K562 (cell line): Measurements from ENCODE around the gene ILKAP. TPM values are rescaled to one million over a fixed set of nuclear protein-coding genes. Genes with fewer than 3 reads are reported as not detected.

Experiments used
- ATAC-seq: fragments of 200-7000 bp; cut with Tn5 transposase; 3 replicates; pipeline ENCODE4 v1.9.1; 2020; ENCODE audit warnings: moderate library complexity
- BruUV-seq: library from RNA; stranded (reverse); fragments of 400-500 nt; replicated peaks from 2 replicates; lab custom pipeline; 2021; lab: Mats Ljungman, UMichigan
- CTCF ChIA-PET: fragments of 300-600 bp; formaldehyde crosslinking; extraction: SDS; loops from one replicate; lab custom pipeline; 2021; ENCODE audit warnings: low intra/inter-chr PET ratio; lab: Yijun Ruan, JAX
- POLR2A ChIA-PET: fragments of 300-600, 350-650 bp; sonication (Branson Sonifier 250); formaldehyde crosslinking; extraction: SDS; loops from one replicate; lab custom pipeline; 2021; ENCODE audit warnings: antibody characterized with exemption, inconsistent platforms; lab: Yijun Ruan, JAX
- DNase-seq, 4 experiments: peaks; one replicate each; pipeline versions ENCODE4 v3.0.0 to v3.0.0-alpha.2; 2011 to 2018; ENCODE audit warnings: low spot score in 3 of 4, mixed read lengths in 3 of 4; ENCODE audit errors: extremely low read depth in 1 of 4
- FAIRE-seq: peaks from 2 replicates; lab custom pipeline; 2011; peaks lifted over from hg19 to GRCh38; lab: Jason Lieb, UNC
- H2AFZ ChIP-seq: 2 replicates; pipeline ENCODE4 v1.6.0; 2011; ENCODE audit warnings: low read depth, low read length, control low read depth, inconsistent platforms
- H3K27ac ChIP-seq: fragments of 200-600 bp; 3 replicates; pipeline ENCODE4 v1.8.0; 2011; ENCODE audit warnings: low read depth, mild to moderate bottlenecking, control low read depth, inconsistent platforms, low read length, moderate library complexity, mixed read lengths; ENCODE audit errors: extremely low read depth
- H3K27me3 ChIP-seq, 2 experiments: fragments of 300-600 bp in 1 of 2; 2 replicates in 1 of 2; 3 replicates in 1 of 2; pipeline versions ENCODE4 v1.6.0 to v1.8.0; 2011; ENCODE audit warnings: inconsistent platforms in 2 of 2, low read length in 2 of 2, mild to moderate bottlenecking in 1 of 2, mixed read lengths in 1 of 2, moderate library complexity in 1 of 2; ENCODE audit not compliant: control insufficient read depth in 2 of 2, insufficient read depth in 2 of 2
- H3K36me3 ChIP-seq: fragments of 300-600 bp; 3 replicates; pipeline ENCODE4 v1.8.0; 2011; ENCODE audit warnings: mild to moderate bottlenecking, low read length, inconsistent platforms; ENCODE audit not compliant: control insufficient read depth, insufficient read depth
- H3K4me1 ChIP-seq, 2 experiments: fragments of 200-600 bp in 1 of 2; replicated peaks in 1 of 2; 2 replicates in 1 of 2; 3 replicates in 1 of 2; pipeline versions ENCODE4 v1.5.1 to v1.8.0; 2011; ENCODE audit warnings: inconsistent platforms in 2 of 2, low read length in 2 of 2, mild to moderate bottlenecking in 1 of 2, mixed read lengths in 1 of 2, moderate library complexity in 1 of 2; ENCODE audit not compliant: control insufficient read depth in 2 of 2, insufficient read depth in 2 of 2
- H3K4me2 ChIP-seq: 2 replicates; pipeline ENCODE4 v1.6.1; 2011; ENCODE audit warnings: low read length, control low read depth, inconsistent platforms, mixed read lengths; ENCODE audit not compliant: insufficient read depth
- H3K4me3 ChIP-seq: fragments of 200-600 bp; sonication (generic), shearing (Covaris generic); 2 replicates; pipeline ENCODE4 v1.5.1; 2016; ENCODE audit warnings: control low read depth, inconsistent platforms
- H3K79me2 ChIP-seq: fragments of 200-600 bp; 3 replicates; pipeline ENCODE4 v1.8.0; 2011; ENCODE audit warnings: low read length, inconsistent platforms; ENCODE audit not compliant: control insufficient read depth, insufficient read depth
- H3K9ac ChIP-seq, 2 experiments: 2 replicates each; pipeline versions ENCODE4 v1.6.0 to v1.6.1; 2011; ENCODE audit warnings: low read depth in 2 of 2, low read length in 2 of 2, control low read depth in 1 of 2, inconsistent platforms in 1 of 2, mild to moderate bottlenecking in 1 of 2, mixed read lengths in 1 of 2; ENCODE audit not compliant: insufficient read depth in 1 of 2
- H3K9me1 ChIP-seq: one replicate; pipeline ENCODE4 v1.6.0; 2011; ENCODE audit warnings: inconsistent platforms, mild to moderate bottlenecking, low read length, moderate library complexity; ENCODE audit not compliant: control insufficient read depth, insufficient read depth
- H3K9me3 ChIP-seq: replicated peaks from 2 replicates; pipeline ENCODE4 v1.5.1; 2011; ENCODE audit warnings: low read depth, low read length, inconsistent platforms; ENCODE audit not compliant: control insufficient read depth, insufficient read depth
- H4K20me1 ChIP-seq: replicated peaks from 2 replicates; pipeline ENCODE4 v1.6.1; 2011; ENCODE audit warnings: low read length, inconsistent platforms, mixed read lengths; ENCODE audit not compliant: control insufficient read depth, insufficient read depth
- EHMT2 ChIP-seq: fragments of 450-650 bp; IDR thresholded peaks from 2 replicates; pipeline ENCODE4 v1.6.1; 2018; ENCODE audit warnings: antibody characterized with exemption
- MEIS2 ChIP-seq: fragments of 450-650 bp; IDR thresholded peaks from 2 replicates; pipeline ENCODE4 v1.6.1; 2014; ENCODE audit warnings: mild to moderate bottlenecking; ENCODE audit not compliant: partially characterized antibody
- NELFE ChIP-seq: IDR thresholded peaks from 2 replicates; pipeline ENCODE4 v1.6.1; 2011; ENCODE audit warnings: mild to moderate bottlenecking; ENCODE audit not compliant: insufficient read depth, insufficient read length
- NR2C1 ChIP-seq, 2 experiments: fragments of 450-650 bp; IDR thresholded peaks; 2 replicates each; pipeline ENCODE4 v1.6.1; 2017; ENCODE audit warnings: mild to moderate bottlenecking in 2 of 2, antibody characterized with exemption in 1 of 2, inconsistent platforms in 1 of 2, missing compliant biosample characterization in 1 of 2, missing genetic modification characterization in 1 of 2
- POLR2A ChIP-seq: fragments of 450-650 bp; conservative IDR thresholded peaks from 2 replicates; pipeline ENCODE4 v1.6.1; 2016
- POLR2G ChIP-seq: fragments of 200-400 bp; formaldehyde crosslinking; IDR thresholded peaks from 2 replicates; pipeline ENCODE4 v1.6.1; 2017; ENCODE audit warnings: low read depth, mild to moderate bottlenecking, antibody characterized with exemption, low read length, moderate library complexity
- SPI1 ChIP-seq: IDR thresholded peaks from 2 replicates; pipeline ENCODE4 v1.6.1; 2011; ENCODE audit warnings: low read depth, low read length, control low read depth, borderline replicate concordance
- SRSF7 ChIP-seq: fragments of 200-400 bp; formaldehyde crosslinking; optimal IDR thresholded peaks from 2 replicates; pipeline ENCODE3; 2017; ENCODE audit warnings: mild to moderate bottlenecking, low read depth, low read length
- ZBTB7A ChIP-seq: IDR thresholded peaks from 2 replicates; pipeline ENCODE4 v1.6.1; 2011; ENCODE audit warnings: low read depth, mild to moderate bottlenecking, low read length, moderate library complexity, borderline replicate concordance; ENCODE audit not compliant: control insufficient read depth
- WGBS: fragments of 100-300 bp; shearing (Covaris generic); methylation state at CpG from one replicate; pipeline ENCODE4 v1.1.6; 2016; ENCODE audit warnings: low coverage, mixed read lengths; ENCODE audit not compliant: insufficient coverage; ENCODE audit errors: missing lambda C conversion rate; 5-methylcytosine and 5-hydroxymethylcytosine counted together
- in situ Hi-C: fragments of 300-500 bp; cut with MboI; formaldehyde crosslinking; loops from 4 replicates; pipeline ENCODE4 v1.15.0; 2018; ENCODE audit warnings: inconsistent platforms, mixed read lengths
- intact Hi-C: fragments of 100-400 bp; cut with micrococcal nuclease; formaldehyde crosslinking; loops from 2 replicates; pipeline ENCODE4 v1.14.2; 2022
- polyA plus RNA-seq, 8 experiments: library from polyadenylated mRNA; depleted of rRNA in 4 of 8; stranded (reverse) in 5 of 8; unstranded in 3 of 8; fragments of >200 nt; fragmentation: Nextera tagmentation in 2 of 8; fragmentation: Illumina TruSeq in 1 of 8; extraction: Ambion mirVana in 2 of 8; extraction: Trizol in 1 of 8; gene quantifications; 2 replicates each; pipeline versions ENCODE4 v1.2.1 to v1.2.3, GENCODE V29; 2011 to 2014; ENCODE audit warnings: inconsistent platforms in 1 of 8, missing spikeins in 1 of 8
- total RNA-seq, 7 experiments: library from RNA; depleted of rRNA in 6 of 7; stranded (reverse); fragments of >200 nt in 6 of 7; fragmentation: Illumina TruSeq in 2 of 7; extraction: Trizol in 2 of 7; gene quantifications; 2 replicates each; pipeline versions ENCODE4 v1.2.1 to v1.2.3, GENCODE V29; 2011 to 2021; ENCODE audit warnings: low replicate concordance in 1 of 7
- TF ChIP-seq, protein P1 (sequence below): fragments of 450-650 bp; IDR thresholded peaks from 2 replicates; pipeline ENCODE4 v1.6.1; 2016; ENCODE audit warnings: mild to moderate bottlenecking, moderate library complexity

Gene ILKAP
- total and polyA plus RNA-seq, 9 of the 15 experiments (the other 6 are each of a cell fraction or from before 2014, with no cell fraction given): 3.1 to 43.9 (median 20.7) TPM

DNA sequence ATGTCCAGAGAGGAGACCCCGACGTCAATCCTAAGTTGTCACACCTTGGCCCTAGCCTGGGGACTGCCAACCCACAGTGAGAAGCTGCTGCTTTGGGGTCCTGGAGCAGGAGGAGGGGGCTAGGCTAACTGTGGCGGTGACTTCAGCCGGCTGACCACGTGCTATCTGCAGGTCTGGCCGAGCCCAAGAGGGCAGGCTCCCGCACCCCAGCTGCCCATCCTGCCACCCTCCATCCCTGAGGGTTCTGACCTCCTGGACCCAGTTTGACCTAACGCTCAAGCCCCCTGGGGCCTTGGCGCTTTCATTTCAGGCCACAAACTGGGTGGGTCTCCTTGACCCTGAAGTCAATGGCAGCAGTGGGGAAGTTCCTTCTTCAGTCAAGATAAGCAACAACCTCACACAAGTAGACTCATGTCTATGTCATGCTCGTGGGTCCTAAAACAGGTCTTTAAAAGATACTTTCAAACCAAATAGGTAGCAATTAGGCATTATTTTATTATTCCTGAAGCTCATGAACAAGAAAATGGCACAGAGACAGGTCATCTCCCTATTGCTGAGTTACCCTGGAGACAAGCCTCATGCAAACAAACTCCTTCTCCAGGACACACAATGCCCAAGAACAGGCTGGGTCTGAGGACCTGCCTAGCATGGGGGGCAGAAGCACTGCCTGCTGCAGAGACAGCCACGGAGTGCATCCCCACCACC is 34.1 kb upstream of the ILKAP start:
- FAIRE-seq: peak; percentile 84
- POLR2A ChIA-PET: interaction anchor here (0.6 to 2.0 kb wide), 7 partner anchors 15 to 1149 kb away, joined by 3 to 6 read pairs (median 3); no protein-coding TSS in a partner anchor
- TF ChIP-seq, protein P1, sequence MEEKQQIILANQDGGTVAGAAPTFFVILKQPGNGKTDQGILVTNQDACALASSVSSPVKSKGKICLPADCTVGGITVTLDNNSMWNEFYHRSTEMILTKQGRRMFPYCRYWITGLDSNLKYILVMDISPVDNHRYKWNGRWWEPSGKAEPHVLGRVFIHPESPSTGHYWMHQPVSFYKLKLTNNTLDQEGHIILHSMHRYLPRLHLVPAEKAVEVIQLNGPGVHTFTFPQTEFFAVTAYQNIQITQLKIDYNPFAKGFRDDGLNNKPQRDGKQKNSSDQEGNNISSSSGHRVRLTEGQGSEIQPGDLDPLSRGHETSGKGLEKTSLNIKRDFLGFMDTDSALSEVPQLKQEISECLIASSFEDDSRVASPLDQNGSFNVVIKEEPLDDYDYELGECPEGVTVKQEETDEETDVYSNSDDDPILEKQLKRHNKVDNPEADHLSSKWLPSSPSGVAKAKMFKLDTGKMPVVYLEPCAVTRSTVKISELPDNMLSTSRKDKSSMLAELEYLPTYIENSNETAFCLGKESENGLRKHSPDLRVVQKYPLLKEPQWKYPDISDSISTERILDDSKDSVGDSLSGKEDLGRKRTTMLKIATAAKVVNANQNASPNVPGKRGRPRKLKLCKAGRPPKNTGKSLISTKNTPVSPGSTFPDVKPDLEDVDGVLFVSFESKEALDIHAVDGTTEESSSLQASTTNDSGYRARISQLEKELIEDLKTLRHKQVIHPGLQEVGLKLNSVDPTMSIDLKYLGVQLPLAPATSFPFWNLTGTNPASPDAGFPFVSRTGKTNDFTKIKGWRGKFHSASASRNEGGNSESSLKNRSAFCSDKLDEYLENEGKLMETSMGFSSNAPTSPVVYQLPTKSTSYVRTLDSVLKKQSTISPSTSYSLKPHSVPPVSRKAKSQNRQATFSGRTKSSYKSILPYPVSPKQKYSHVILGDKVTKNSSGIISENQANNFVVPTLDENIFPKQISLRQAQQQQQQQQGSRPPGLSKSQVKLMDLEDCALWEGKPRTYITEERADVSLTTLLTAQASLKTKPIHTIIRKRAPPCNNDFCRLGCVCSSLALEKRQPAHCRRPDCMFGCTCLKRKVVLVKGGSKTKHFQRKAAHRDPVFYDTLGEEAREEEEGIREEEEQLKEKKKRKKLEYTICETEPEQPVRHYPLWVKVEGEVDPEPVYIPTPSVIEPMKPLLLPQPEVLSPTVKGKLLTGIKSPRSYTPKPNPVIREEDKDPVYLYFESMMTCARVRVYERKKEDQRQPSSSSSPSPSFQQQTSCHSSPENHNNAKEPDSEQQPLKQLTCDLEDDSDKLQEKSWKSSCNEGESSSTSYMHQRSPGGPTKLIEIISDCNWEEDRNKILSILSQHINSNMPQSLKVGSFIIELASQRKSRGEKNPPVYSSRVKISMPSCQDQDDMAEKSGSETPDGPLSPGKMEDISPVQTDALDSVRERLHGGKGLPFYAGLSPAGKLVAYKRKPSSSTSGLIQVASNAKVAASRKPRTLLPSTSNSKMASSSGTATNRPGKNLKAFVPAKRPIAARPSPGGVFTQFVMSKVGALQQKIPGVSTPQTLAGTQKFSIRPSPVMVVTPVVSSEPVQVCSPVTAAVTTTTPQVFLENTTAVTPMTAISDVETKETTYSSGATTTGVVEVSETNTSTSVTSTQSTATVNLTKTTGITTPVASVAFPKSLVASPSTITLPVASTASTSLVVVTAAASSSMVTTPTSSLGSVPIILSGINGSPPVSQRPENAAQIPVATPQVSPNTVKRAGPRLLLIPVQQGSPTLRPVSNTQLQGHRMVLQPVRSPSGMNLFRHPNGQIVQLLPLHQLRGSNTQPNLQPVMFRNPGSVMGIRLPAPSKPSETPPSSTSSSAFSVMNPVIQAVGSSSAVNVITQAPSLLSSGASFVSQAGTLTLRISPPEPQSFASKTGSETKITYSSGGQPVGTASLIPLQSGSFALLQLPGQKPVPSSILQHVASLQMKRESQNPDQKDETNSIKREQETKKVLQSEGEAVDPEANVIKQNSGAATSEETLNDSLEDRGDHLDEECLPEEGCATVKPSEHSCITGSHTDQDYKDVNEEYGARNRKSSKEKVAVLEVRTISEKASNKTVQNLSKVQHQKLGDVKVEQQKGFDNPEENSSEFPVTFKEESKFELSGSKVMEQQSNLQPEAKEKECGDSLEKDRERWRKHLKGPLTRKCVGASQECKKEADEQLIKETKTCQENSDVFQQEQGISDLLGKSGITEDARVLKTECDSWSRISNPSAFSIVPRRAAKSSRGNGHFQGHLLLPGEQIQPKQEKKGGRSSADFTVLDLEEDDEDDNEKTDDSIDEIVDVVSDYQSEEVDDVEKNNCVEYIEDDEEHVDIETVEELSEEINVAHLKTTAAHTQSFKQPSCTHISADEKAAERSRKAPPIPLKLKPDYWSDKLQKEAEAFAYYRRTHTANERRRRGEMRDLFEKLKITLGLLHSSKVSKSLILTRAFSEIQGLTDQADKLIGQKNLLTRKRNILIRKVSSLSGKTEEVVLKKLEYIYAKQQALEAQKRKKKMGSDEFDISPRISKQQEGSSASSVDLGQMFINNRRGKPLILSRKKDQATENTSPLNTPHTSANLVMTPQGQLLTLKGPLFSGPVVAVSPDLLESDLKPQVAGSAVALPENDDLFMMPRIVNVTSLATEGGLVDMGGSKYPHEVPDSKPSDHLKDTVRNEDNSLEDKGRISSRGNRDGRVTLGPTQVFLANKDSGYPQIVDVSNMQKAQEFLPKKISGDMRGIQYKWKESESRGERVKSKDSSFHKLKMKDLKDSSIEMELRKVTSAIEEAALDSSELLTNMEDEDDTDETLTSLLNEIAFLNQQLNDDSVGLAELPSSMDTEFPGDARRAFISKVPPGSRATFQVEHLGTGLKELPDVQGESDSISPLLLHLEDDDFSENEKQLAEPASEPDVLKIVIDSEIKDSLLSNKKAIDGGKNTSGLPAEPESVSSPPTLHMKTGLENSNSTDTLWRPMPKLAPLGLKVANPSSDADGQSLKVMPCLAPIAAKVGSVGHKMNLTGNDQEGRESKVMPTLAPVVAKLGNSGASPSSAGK: peak; percentile 59; the same call in 1 of the 2 replicates
- TF ChIP-seq SPI1 (peak; percentile 33; the same call in 1 of the 2 replicates), POLR2G (0 out of 2 replicates have a peak, but pooled peaks have one; percentile 31), NELFE (no peak), POLR2A (no peak; the same call in 1 of the 2 replicates), SRSF7 (no peak), ZBTB7A (peak; percentile 65), MEIS2 (no peak), EHMT2 (0 out of 2 replicates have a peak, but pooled peaks have one; percentile 13), NR2C1 (IDR thresholded peaks at IDR 0.05) (no peak), NR2C1 (tag; IDR thresholded peaks at IDR 0.05) (0 out of 2 replicates have a peak, but pooled peaks have one; percentile 14)

More for the DNA sequence above, 34.1 kb upstream of the ILKAP start:
- Histone ChIP-seq H3K4me2 (peak overlapping the region; percentile 76), H4K20me1 (no peaks in the 10 kb centered on the region), H3K9me3 (no peaks in the 10 kb centered on the region), H3K27me3 (no peaks in the 10 kb centered on the region), H3K4me3 (no peak overlapping the region; the same call in 1 of the 2 replicates), H3K9ac (peak overlapping the region; percentile 66 to 86; a peak in 3 of 4 replicates), H3K27ac (peak overlapping the region; percentile 15; the same call in 1 of the 3 replicates), H3K4me1 (peaks cover 26 to 57% of the 10 kb centered on the region in 2 experiments), H3K36me3 (peaks cover 5% of the 10 kb centered on the region; the same call in 2 of the 3 replicates), H3K9me1 (no peaks in the 10 kb centered on the region), H2AFZ (0 out of 2 replicates have a peak overlapping the region, but pooled peaks have one; percentile 24), H3K79me2 (peaks cover 23% of the 10 kb centered on the region)
- in situ Hi-C loops: no loop called here
- BruUV-seq: no TSS peak
- WGBS: 15% methylated on average over 10 of the region's 11 CpGs
- intact Hi-C loops: loop anchor here (5.0 kb wide), 1 partner anchor 70 kb away; no protein-coding TSS in a partner anchor
- CTCF ChIA-PET: no interaction called here
- peak in 1 of 4 experiments; percentile 37 for DNase-seq
- no peak for ATAC-seq
